Hepatocyte (in vitro differentiated cells): ENCODE measurements around the gene ASXL1. TPM values are rescaled to one million over a fixed set of nuclear protein-coding genes. Genes with fewer than 3 reads are reported as not detected.

ENCODE experiments used
- DNase-seq: peaks from one replicate; pipeline ENCODE4 v3.0.0-alpha.2; 2016; ENCODE audit warnings: low spot score
- H2AFZ ChIP-seq: fragments of 200-600 bp; sonication (generic); 2 replicates; pipeline ENCODE4 v1.6.0; 2016; ENCODE audit warnings: antibody characterized with exemption, mild to moderate bottlenecking
- H3K27ac ChIP-seq: fragments of 200-600 bp; sonication (generic); 2 replicates; pipeline ENCODE4 v1.5.1; 2016; ENCODE audit warnings: mild to moderate bottlenecking
- H3K27me3 ChIP-seq: fragments of 200-600 bp; sonication (generic); 2 replicates; pipeline ENCODE4 v1.6.1; 2016
- H3K36me3 ChIP-seq: fragments of 200-600 bp; sonication (generic); replicated peaks from 2 replicates; pipeline ENCODE4 v1.5.1; 2016; ENCODE audit warnings: low read depth; ENCODE audit not compliant: insufficient read depth
- H3K4me1 ChIP-seq: fragments of 200-600 bp; sonication (generic); 2 replicates; pipeline ENCODE4 v1.5.1; 2016; ENCODE audit warnings: mild to moderate bottlenecking, moderate library complexity; ENCODE audit not compliant: insufficient read depth
- H3K4me2 ChIP-seq: fragments of 200-600 bp; sonication (generic); 2 replicates; pipeline ENCODE4 v1.6.0; 2016
- H3K4me3 ChIP-seq: fragments of 200-600 bp; sonication (generic); 2 replicates; pipeline ENCODE4 v1.5.1; 2016; ENCODE audit warnings: mild to moderate bottlenecking
- H3K79me2 ChIP-seq: fragments of 200-600 bp; sonication (generic); 2 replicates; pipeline ENCODE4 v1.6.0; 2017; ENCODE audit warnings: mild to moderate bottlenecking
- H3K9me2 ChIP-seq: fragments of 200-600 bp; sonication (generic); replicated peaks from 2 replicates; pipeline ENCODE4 v1.6.0; 2017; ENCODE audit warnings: mild to moderate bottlenecking; ENCODE audit not compliant: insufficient read depth
- H3K9me3 ChIP-seq: fragments of 200-600 bp; sonication (generic); 2 replicates; pipeline ENCODE4 v1.5.1; 2016; ENCODE audit warnings: low read depth, mild to moderate bottlenecking
- H4K20me1 ChIP-seq: fragments of 200-600 bp; sonication (generic); 2 replicates; pipeline ENCODE4 v1.6.0; 2016; ENCODE audit warnings: mild to moderate bottlenecking; ENCODE audit not compliant: insufficient read depth, poor library complexity, severe bottlenecking
- CTCF ChIP-seq: fragments of 200-600 bp; sonication (generic); IDR thresholded peaks from 2 replicates; pipeline ENCODE4 v1.5.1; 2016; ENCODE audit warnings: antibody characterized with exemption, mild to moderate bottlenecking; ENCODE audit not compliant: poor library complexity
- EZH2 ChIP-seq: fragments of 200-600 bp; sonication (generic); IDR thresholded peaks from 2 replicates; pipeline ENCODE4 v1.6.1; 2016; ENCODE audit warnings: antibody characterized with exemption, mild to moderate bottlenecking, borderline replicate concordance
- EZH2phosphoT487 ChIP-seq: fragments of 200-600 bp; sonication (generic); IDR thresholded peaks from one replicate; pipeline ENCODE4 v1.6.1; 2018; ENCODE audit warnings: antibody characterized with exemption, mild to moderate bottlenecking, low read depth, moderate library complexity; ENCODE audit not compliant: unreplicated experiment, severe bottlenecking
- WGBS: methylation state at CpG from one replicate; pipeline ENCODE4 v1.1.6; 2016; ENCODE audit warnings: low lambda C conversion rate; ENCODE audit errors: missing lambda C conversion rate; 5-methylcytosine and 5-hydroxymethylcytosine counted together
- polyA plus RNA-seq: library from polyadenylated mRNA; unstranded; fragments of >200 nt; fragmentation: Nextera tagmentation; extraction: Ambion mirVana; gene quantifications from 2 replicates; pipeline ENCODE4 v1.2.1, GENCODE V29; 2016
- total RNA-seq: library from RNA; depleted of rRNA; stranded (reverse); fragments of >200 nt; gene quantifications from 2 replicates; pipeline ENCODE4 v1.2.3, GENCODE V29; 2014

Gene ASXL1
- total and polyA plus RNA-seq, 2 experiments from 2014 or later, result 82.0 to 95.6 TPM

DNA sequence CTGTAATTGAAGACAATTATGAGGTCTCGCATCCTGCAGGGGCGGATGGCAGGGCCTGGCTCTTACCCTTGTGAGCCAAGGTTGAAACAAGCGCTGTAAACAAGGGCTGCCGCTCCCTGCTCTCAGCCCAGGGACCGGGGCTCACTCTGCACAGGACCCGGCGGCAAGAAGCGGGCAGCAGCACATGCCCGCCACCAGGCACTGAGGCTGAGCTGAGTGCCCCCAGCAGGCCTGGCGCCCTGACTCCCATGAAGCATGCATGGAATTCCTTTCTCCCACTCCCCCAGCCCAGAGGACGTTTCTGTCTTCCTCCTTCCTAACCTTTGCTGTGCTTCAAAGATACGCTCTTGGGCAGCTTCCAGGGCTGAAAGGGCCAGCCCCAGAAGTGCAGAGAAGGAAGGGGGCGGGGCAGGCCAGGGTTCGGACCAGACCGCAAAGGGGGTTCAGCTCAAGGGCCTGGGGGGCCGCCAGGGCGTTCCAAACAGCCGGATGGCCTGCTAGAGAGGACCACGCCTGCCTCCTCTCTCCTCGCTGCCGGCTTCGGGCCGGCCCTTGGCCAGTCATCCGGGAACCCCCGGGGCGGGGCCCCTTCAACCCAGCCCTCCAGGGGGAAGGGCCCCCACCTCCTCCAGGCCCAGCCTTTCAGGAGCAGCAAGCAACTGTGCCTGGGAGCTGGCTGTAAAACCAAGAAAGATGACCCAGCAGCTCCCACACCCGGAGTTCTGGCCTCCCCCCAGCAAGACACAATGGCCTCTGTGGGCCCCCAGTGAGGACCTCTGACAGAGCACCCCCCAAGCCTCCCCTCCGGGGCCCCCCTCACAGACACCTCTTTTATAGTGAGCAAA is 117.1 kb downstream of the ASXL1 start:
- H3K9me2 ChIP-seq, result no peaks in the 10 kb centered on the region
- H3K79me2 ChIP-seq, result peaks cover 90% of the 10 kb centered on the region
- no peaks in the 10 kb centered on the region for H3K9me3 ChIP-seq
- no peak overlapping the region for H2AFZ ChIP-seq
- 5% methylated on average over 28 of the region's 28 CpGs for WGBS
- no peaks in the 10 kb centered on the region for H3K36me3 ChIP-seq
- DNase-seq, result peak; percentile 97
- TF ChIP-seq CTCF (no peak), EZH2 (no peak), EZH2phosphoT487 (no peak)
- H3K4me3 ChIP-seq, result peak overlapping the region; percentile 8
- H3K4me1 ChIP-seq, result peaks cover 92% of the 10 kb centered on the region
- peaks cover 82% of the 10 kb centered on the region for H4K20me1 ChIP-seq
- H3K27me3 ChIP-seq, result no peaks in the 10 kb centered on the region
- H3K27ac ChIP-seq, result peak overlapping the region; percentile 96
- H3K4me2 ChIP-seq, result peak overlapping the region; percentile 77

GRCh38 chr20:32476684-32477593 is 118.8 kb downstream of the ASXL1 start:
- DNase-seq, result peak; percentile 19
- 82% methylated on average over 22 of the region's 22 CpGs for WGBS
- Histone ChIP-seq H3K4me1 (peaks cover 96% of the 10 kb centered on the region), H2AFZ (no peak overlapping the region), H4K20me1 (peaks cover 87% of the 10 kb centered on the region), H3K36me3 (no peaks in the 10 kb centered on the region), H3K9me3 (no peaks in the 10 kb centered on the region), H3K4me3 (no peak overlapping the region), H3K9me2 (no peaks in the 10 kb centered on the region), H3K4me2 (peak overlapping the region; percentile 77), H3K27me3 (no peaks in the 10 kb centered on the region), H3K27ac (peak overlapping the region; percentile 96), H3K79me2 (peaks cover 90% of the 10 kb centered on the region)
- TF ChIP-seq EZH2phosphoT487, result no peak
- TF ChIP-seq CTCF, result no peak

DNA sequence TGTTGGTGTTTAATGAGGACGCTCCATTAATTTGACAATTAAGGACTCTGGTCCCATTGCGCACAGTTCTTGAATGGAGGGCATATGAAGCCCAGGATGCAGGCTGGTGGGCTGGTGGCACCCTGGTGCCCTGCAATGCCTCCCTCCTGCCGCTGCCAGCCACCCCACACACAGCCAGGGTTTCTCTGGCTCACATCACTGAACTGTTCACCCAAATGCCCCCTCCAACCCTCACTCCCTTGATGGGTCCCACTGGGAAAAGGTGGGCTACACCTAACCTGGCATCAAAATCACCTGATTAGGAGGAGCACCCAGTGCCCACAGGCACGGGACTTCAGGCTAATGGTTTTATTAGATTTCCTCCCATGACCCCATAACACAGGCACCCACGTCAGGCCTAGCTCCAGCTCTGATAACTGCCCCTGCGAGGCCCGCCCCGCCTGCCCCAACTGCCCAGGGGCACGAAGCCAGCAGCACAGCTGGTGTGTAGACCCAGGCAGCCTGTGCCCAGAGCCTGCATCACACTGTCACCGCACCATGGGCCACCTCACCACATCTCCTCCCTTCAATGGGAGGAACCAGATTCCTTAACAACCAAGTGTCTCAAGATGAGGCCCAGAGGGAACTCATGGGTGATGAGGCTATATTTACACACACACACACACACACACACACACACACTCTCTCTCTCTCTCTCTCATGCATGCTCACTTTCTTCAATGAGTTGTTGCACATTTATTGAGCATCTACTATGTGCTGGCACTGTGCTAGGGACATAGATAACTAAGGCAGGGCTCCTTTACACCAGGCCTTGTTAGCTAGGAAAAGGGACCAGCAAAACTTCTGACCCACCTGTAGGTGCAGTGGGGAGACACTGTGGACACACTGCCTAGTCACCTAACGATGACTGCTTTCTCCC is 119.7 kb downstream of the ASXL1 start:
- WGBS, result 92% methylated on average over 11 of the region's 11 CpGs
- Histone ChIP-seq H3K4me3 (no peak overlapping the region), H3K4me1 (peaks cover 90% of the 10 kb centered on the region), H3K9me2 (no peaks in the 10 kb centered on the region), H3K27me3 (no peaks in the 10 kb centered on the region), H3K9me3 (no peaks in the 10 kb centered on the region), H3K27ac (peak overlapping the region; percentile 96), H2AFZ (no peak overlapping the region), H4K20me1 (peaks cover 86% of the 10 kb centered on the region), H3K36me3 (no peaks in the 10 kb centered on the region), H3K79me2 (peaks cover 90% of the 10 kb centered on the region), H3K4me2 (peak overlapping the region; percentile 77)
- peak; percentile 48 for DNase-seq
- TF ChIP-seq CTCF, result no peak
